ENCODE results near the gene TP53I3.
A peak's percentile ranks its signal among the peaks of the same experiment; 100 is the strongest.

Gene TP53I3

DNA sequence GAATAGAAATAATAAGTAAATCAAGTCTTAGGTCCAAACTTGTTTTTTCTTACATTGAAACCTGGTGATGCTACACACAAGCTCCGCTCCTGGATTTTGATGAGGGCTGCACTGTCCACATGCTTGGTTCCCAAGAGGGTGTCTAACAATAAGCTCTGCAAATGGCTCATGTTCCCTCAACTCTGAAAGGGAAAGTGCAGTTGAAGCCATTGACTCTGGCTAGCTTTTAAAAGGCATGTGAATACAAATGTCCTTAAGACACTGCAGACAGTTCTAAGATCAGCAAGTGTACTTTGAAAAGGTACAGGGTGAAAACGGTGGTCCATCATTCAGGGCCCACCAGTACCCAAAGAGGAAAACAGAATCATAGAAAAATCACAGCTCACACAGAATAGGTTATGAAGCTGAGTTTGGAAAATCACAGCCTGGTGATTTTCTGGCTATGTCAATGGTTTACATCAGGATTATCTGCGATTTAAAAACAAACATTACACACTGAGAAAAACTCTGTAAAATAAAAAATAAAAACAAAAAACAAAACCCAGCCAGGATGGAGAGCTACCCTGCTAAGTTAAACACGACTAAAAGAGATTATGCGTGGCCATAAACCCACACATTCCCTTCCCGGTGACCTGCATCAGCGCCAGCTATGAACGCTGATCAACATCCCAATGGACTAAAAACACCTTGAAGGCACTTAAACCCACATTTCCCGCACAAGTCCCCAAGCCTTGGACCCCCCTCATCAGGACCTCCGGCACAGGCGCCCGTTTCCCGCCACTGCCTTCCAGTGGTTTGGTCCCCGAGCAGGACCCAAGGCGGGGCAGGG, 37.9 kb upstream of the TP53I3 start:
- no peak for DNase-seq
- peak overlapping the region; percentile 79 for H3K4me3 ChIP-seq (ENCODE audit: low read depth, low read length)
- H3K9me3 ChIP-seq (ENCODE audit: severe bottlenecking), result no peaks in the 10 kb centered on the region
- no peaks in the 10 kb centered on the region for H3K27me3 ChIP-seq (ENCODE audit: insufficient read depth, low read depth, severe bottlenecking)
- TF ChIP-seq, protein P1, sequence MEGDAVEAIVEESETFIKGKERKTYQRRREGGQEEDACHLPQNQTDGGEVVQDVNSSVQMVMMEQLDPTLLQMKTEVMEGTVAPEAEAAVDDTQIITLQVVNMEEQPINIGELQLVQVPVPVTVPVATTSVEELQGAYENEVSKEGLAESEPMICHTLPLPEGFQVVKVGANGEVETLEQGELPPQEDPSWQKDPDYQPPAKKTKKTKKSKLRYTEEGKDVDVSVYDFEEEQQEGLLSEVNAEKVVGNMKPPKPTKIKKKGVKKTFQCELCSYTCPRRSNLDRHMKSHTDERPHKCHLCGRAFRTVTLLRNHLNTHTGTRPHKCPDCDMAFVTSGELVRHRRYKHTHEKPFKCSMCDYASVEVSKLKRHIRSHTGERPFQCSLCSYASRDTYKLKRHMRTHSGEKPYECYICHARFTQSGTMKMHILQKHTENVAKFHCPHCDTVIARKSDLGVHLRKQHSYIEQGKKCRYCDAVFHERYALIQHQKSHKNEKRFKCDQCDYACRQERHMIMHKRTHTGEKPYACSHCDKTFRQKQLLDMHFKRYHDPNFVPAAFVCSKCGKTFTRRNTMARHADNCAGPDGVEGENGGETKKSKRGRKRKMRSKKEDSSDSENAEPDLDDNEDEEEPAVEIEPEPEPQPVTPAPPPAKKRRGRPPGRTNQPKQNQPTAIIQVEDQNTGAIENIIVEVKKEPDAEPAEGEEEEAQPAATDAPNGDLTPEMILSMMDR (IDR thresholded peaks at IDR 0.05; ENCODE audit: low read depth, low read length), result no peak
- peak overlapping the region; percentile 90 for H3K27ac ChIP-seq
- H3K36me3 ChIP-seq, result no peaks in the 10 kb centered on the region

DNA sequence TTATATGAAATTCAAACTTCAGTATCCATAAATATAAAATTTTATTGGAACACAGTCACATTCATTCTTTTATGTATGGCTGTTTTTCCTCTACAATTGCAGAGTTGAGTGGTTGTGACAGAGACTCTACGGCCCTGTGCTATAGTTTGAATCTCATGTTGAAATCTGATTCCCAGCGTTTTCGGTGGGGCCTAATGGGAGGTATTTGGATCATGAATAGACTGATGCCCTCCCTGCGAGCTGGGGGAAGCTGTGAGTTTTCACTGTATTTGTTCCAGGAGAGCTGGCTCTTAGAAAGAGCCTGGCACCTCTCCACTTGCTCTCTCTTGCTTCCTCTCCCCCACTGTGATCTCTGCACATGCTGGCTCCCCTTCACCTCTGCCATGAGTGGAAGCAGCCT, 36.8 kb upstream of the TP53I3 start:
- TF ChIP-seq, protein P1 (IDR thresholded peaks at IDR 0.05; ENCODE audit: low read depth, low read length), result no peak
- H3K27me3 ChIP-seq (ENCODE audit: insufficient read depth, low read depth, severe bottlenecking), result no peaks in the 10 kb centered on the region

DNA sequence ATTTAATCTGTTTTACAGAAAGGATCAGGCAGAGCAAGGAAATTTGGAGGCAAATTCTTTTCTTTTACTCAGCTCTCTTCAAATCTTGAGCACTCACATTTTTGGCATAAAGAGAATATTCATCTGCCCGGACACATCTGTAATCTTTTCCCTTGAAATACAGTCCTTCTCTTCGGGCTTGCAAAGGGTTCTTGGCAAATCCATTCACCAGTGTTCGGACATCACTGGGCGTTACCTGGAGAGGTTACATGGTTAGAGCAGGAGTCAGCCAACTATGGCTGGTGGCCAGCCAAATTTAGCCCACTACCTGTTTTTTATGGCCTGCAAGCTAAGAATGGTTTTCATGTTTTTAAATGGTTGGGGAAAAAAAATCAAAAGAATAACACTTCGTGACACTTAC, 36.4 kb upstream of the TP53I3 start:
- Histone ChIP-seq H3K27me3 (ENCODE audit: insufficient read depth, low read depth, severe bottlenecking) (no peaks in the 10 kb centered on the region), H3K36me3 (no peaks in the 10 kb centered on the region), H3K27ac (no peak overlapping the region), H3K9me3 (ENCODE audit: severe bottlenecking) (no peaks in the 10 kb centered on the region), H3K4me3 (ENCODE audit: low read depth, low read length) (no peak overlapping the region)
- TF ChIP-seq, protein P1 (IDR thresholded peaks at IDR 0.05; ENCODE audit: low read depth, low read length), result no peak
- no peak for DNase-seq

More for the DNA sequence above, 36.8 kb upstream of the TP53I3 start:
- Histone ChIP-seq H3K36me3 (no peaks in the 10 kb centered on the region), H3K9me3 (ENCODE audit: severe bottlenecking) (no peaks in the 10 kb centered on the region), H3K27ac (no peak overlapping the region), H3K4me3 (ENCODE audit: low read depth, low read length) (no peak overlapping the region)
- DNase-seq, result no peak

DNA sequence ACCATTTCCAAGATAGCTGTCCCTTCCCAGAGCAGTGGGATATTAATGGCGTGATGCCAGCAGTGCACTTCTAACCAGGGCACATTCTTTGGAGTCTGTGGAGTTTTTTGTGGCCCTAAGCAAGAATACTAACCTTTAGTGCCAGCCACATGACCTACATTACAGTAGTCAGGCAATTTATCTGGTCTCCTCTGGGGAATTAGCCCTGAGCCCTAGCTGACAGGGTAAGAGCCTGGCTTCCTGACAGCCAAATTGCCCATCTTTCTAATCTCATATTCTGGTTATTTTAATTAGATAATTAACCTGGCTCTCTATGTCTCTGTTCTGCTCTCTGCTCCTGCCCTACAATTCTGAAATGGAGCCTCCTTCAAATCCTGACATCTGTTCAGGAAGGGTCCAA, 33.3 kb upstream of the TP53I3 start:
- Histone ChIP-seq H3K4me3 (ENCODE audit: low read depth, low read length) (no peak overlapping the region), H3K36me3 (no peaks in the 10 kb centered on the region), H3K27ac (no peak overlapping the region), H3K9me3 (ENCODE audit: severe bottlenecking) (no peaks in the 10 kb centered on the region), H3K27me3 (ENCODE audit: insufficient read depth, low read depth, severe bottlenecking) (no peaks in the 10 kb centered on the region)
- DNase-seq, result peak; percentile 23
- TF ChIP-seq, protein P1 (IDR thresholded peaks at IDR 0.05; ENCODE audit: low read depth, low read length), result no peak

DNA sequence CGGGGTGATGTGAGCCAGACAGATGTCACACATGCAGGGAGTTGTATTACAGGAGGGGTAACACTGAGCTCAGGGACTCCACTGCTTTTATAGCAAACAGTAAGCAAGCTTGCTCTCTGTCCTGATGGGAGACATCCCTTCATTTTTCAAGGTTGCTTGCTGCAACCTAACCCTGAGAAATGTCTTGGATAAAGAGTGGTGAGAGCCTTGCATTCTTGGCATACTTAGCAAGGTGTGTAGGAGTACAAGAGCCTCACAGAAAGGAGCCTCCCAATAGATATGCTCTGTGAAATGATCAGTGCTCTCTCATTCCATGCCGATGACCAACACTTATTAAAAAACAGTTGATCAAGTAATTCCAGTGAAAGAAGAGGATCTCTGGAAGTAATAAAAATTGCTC, 30.4 kb upstream of the TP53I3 start:
- TF ChIP-seq, protein P1 (IDR thresholded peaks at IDR 0.05; ENCODE audit: low read depth, low read length), result no peak
- H3K27me3 ChIP-seq (ENCODE audit: insufficient read depth, low read depth, severe bottlenecking), result no peaks in the 10 kb centered on the region
- no peak overlapping the region for H3K4me3 ChIP-seq (ENCODE audit: low read depth, low read length)
- H3K9me3 ChIP-seq (ENCODE audit: severe bottlenecking), result no peaks in the 10 kb centered on the region
- H3K36me3 ChIP-seq, result no peaks in the 10 kb centered on the region
- DNase-seq, result no peak
- no peak overlapping the region for H3K27ac ChIP-seq

Measured in WERI-Rb-1 (cell line).